Neural progenitor cell (in vitro differentiated cells): ENCODE measurements around the gene MRPS9.

Source experiments
- EZH2 ChIP-seq: fragments of 200-600 bp; sonication (generic); IDR thresholded peaks from 2 replicates; pipeline ENCODE4 v1.6.1; 2017; ENCODE audit warnings: antibody characterized with exemption, mild to moderate bottlenecking, moderate library complexity
- TF ChIP-seq, protein P1 (sequence below): fragments of 200-600 bp; sonication (generic); IDR thresholded peaks from 2 replicates; pipeline ENCODE4 v1.5.1; 2017; ENCODE audit warnings: antibody characterized with exemption, mild to moderate bottlenecking

DNA sequence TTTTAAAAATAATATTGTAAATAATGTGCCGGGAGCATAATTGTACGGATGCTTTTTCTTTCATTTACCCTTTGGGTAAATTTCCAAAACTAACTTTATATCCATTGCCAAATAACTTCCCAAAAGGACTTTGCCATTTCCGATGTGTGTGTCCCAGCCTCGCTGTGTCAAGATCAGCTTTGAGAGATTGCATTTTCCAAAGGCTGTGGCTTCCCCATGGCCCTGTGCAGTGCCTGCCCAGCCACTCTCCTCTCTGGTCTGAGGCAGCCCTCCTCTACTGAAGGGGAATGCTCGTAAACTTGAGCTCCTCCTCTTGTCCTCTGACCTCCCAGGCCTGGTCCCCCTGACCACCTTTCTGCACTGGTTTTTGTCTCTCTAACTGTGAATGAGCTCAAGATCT lies 78.5 kb downstream of the MRPS9 start:
- TF ChIP-seq, protein P1, sequence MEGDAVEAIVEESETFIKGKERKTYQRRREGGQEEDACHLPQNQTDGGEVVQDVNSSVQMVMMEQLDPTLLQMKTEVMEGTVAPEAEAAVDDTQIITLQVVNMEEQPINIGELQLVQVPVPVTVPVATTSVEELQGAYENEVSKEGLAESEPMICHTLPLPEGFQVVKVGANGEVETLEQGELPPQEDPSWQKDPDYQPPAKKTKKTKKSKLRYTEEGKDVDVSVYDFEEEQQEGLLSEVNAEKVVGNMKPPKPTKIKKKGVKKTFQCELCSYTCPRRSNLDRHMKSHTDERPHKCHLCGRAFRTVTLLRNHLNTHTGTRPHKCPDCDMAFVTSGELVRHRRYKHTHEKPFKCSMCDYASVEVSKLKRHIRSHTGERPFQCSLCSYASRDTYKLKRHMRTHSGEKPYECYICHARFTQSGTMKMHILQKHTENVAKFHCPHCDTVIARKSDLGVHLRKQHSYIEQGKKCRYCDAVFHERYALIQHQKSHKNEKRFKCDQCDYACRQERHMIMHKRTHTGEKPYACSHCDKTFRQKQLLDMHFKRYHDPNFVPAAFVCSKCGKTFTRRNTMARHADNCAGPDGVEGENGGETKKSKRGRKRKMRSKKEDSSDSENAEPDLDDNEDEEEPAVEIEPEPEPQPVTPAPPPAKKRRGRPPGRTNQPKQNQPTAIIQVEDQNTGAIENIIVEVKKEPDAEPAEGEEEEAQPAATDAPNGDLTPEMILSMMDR: no peak
- no peak for TF ChIP-seq EZH2
